Gastrocnemius medialis (tissue), 4 donors: ENCODE data around the gene TCF7L2.

ENCODE experiments used
- POLR2A ChIP-seq, 2 donors: fragments of 450-650 bp; IDR thresholded peaks; one replicate each; pipeline ENCODE4 v1.6.1; 2017; ENCODE audit warnings: antibody characterized with exemption in 2 of 2, mild to moderate bottlenecking in 2 of 2, moderate library complexity in 2 of 2
- TF ChIP-seq, protein P1 (sequence below), 5 experiments: fragments of 450-650 bp in 3 of 5; fragments of 200-600 bp in 2 of 5; sonication (generic) in 2 of 5; IDR thresholded peaks in 4 of 5; conservative IDR thresholded peaks in 1 of 5; 1 replicate in 4 of 5; 2 replicates in 1 of 5; pipeline ENCODE4 v1.5.1; 2016 to 2019; ENCODE audit warnings: antibody characterized with exemption in 5 of 5, mild to moderate bottlenecking in 3 of 5, moderate library complexity in 3 of 5

DNA sequence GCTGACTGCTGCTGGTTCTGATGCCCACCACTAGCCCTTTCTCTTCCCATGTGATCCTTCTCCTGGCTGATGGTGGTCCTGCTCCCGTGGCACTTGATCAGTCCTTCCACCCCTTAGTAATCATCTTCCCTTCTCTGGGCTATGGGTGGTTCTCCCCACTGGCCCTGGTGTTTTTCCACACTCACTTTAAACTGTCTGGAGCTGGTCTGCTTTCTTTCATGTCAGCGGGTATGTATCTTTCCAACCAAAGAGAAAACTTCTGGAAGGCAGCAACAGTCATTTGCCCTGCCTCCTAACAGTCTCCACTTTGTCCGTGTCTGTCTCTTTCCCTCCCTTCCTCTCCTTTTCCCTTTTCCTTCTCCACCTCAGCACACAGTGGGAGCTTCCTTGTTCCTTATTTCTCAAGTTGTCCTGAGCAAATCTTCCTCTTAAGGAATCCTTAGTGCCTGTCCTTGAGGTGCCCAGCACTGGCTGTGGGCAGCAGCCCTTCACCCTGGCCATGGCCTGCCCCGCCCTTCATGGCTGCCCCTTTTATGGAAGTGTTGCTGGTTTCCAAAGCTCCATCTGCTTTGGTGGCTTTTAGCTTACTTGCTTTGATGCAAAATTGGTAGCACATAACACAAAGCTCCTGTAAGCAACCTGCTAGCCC lies 189.0 kb downstream of the TCF7L2 start:
- TF ChIP-seq, protein P1, sequence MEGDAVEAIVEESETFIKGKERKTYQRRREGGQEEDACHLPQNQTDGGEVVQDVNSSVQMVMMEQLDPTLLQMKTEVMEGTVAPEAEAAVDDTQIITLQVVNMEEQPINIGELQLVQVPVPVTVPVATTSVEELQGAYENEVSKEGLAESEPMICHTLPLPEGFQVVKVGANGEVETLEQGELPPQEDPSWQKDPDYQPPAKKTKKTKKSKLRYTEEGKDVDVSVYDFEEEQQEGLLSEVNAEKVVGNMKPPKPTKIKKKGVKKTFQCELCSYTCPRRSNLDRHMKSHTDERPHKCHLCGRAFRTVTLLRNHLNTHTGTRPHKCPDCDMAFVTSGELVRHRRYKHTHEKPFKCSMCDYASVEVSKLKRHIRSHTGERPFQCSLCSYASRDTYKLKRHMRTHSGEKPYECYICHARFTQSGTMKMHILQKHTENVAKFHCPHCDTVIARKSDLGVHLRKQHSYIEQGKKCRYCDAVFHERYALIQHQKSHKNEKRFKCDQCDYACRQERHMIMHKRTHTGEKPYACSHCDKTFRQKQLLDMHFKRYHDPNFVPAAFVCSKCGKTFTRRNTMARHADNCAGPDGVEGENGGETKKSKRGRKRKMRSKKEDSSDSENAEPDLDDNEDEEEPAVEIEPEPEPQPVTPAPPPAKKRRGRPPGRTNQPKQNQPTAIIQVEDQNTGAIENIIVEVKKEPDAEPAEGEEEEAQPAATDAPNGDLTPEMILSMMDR (IDR thresholded peaks at IDR 0.05 in 4 of 5, conservative IDR thresholded peaks at IDR 0.05 in 1 of 5): no peak
- no peak for TF ChIP-seq POLR2A (IDR thresholded peaks at IDR 0.05)
